CD14-positive monocyte (primary cell): ENCODE data around the gene C17orf107. TPM values are rescaled to one million over a fixed set of nuclear protein-coding genes. Genes with fewer than 3 reads are reported as not detected.

Source experiments
- DNase-seq, 3 donors: peaks; one replicate each; pipeline ENCODE4 v3.0.0-alpha.2; 2011 to 2022
- H2AFZ ChIP-seq: 2 replicates; pipeline ENCODE4 v1.6.0; 2012; ENCODE audit warnings: mild to moderate bottlenecking, low read depth, low read length, inconsistent platforms; ENCODE audit not compliant: insufficient read depth, poor library complexity, severe bottlenecking
- H3K27ac ChIP-seq, 2 donors: 1 replicate in 1 of 2; 2 replicates in 1 of 2; pipeline ENCODE4 v1.5.1; 2012 to 2013; ENCODE audit warnings: low read length in 2 of 2, control low read depth in 1 of 2, inconsistent platforms in 1 of 2, low read depth in 1 of 2, mild to moderate bottlenecking in 1 of 2
- H3K27me3 ChIP-seq, 2 donors: one replicate each; pipeline versions ENCODE4 v1.6.0 to v1.6.1; 2011 to 2013; ENCODE audit warnings: low read length in 2 of 2; ENCODE audit not compliant: control insufficient read depth in 2 of 2, insufficient read depth in 2 of 2
- H3K36me3 ChIP-seq, 2 donors: replicated peaks in 1 of 2; 1 replicate in 1 of 2; 2 replicates in 1 of 2; pipeline versions ENCODE4 v1.5.1 to v1.6.1; 2012 to 2013; ENCODE audit warnings: low read length in 2 of 2, control low read depth in 1 of 2, inconsistent platforms in 1 of 2, mild to moderate bottlenecking in 1 of 2; ENCODE audit not compliant: insufficient read depth in 2 of 2, control insufficient read depth in 1 of 2
- H3K4me1 ChIP-seq, 2 donors: 1 replicate in 1 of 2; 2 replicates in 1 of 2; pipeline versions ENCODE4 v1.5.1 to v1.6.1; 2012 to 2013; ENCODE audit warnings: low read length in 2 of 2, control low read depth in 1 of 2, inconsistent platforms in 1 of 2, mild to moderate bottlenecking in 1 of 2, moderate library complexity in 1 of 2; ENCODE audit not compliant: insufficient read depth in 2 of 2, control insufficient read depth in 1 of 2
- H3K4me2 ChIP-seq: replicated peaks from 2 replicates; pipeline ENCODE3; 2012; ENCODE audit warnings: low read length, moderate library complexity, mild to moderate bottlenecking; ENCODE audit not compliant: poor library complexity, severe bottlenecking; ENCODE audit errors: extremely low read depth
- H3K4me3 ChIP-seq, 3 experiments: fragments of 200-600 bp in 1 of 3; sonication (generic) in 1 of 3; replicated peaks in 1 of 3; 1 replicate in 2 of 3; 2 replicates in 1 of 3; pipeline ENCODE4 v1.5.1; 2011 to 2013; ENCODE audit warnings: low read length in 3 of 3, mild to moderate bottlenecking in 3 of 3, control low read depth in 2 of 3, low read depth in 2 of 3, inconsistent platforms in 1 of 3, moderate library complexity in 1 of 3
- H3K79me2 ChIP-seq: 2 replicates; pipeline ENCODE4 v1.6.0; 2012; ENCODE audit warnings: mild to moderate bottlenecking, control low read depth, inconsistent platforms, low read length, moderate library complexity; ENCODE audit not compliant: insufficient read depth
- H3K9ac ChIP-seq: 2 replicates; pipeline ENCODE4 v1.6.0; 2017; ENCODE audit warnings: low read length, mild to moderate bottlenecking; ENCODE audit not compliant: insufficient read depth, poor library complexity, severe bottlenecking
- H3K9me3 ChIP-seq, 2 donors: replicated peaks in 1 of 2; 1 replicate in 1 of 2; 2 replicates in 1 of 2; pipeline versions ENCODE4 v1.5.1 to v1.6.1; 2012 to 2013; ENCODE audit warnings: low read length in 2 of 2, control low read depth in 1 of 2; ENCODE audit not compliant: control insufficient read depth in 1 of 2, insufficient read depth in 1 of 2
- H4K20me1 ChIP-seq: 2 replicates; pipeline ENCODE4 v1.6.0; 2012; ENCODE audit warnings: mild to moderate bottlenecking, low read length, control low read depth, moderate library complexity; ENCODE audit not compliant: insufficient read depth
- H3K27ac Mint-ChIP-seq, 7 donors: one replicate each; pipeline ENCODE4 v1.8.0; 2020; ENCODE audit warnings: mild to moderate bottlenecking in 7 of 7, mixed read lengths in 7 of 7, moderate library complexity in 6 of 7, inconsistent platforms in 2 of 7
- H3K27me3 Mint-ChIP-seq, 3 donors: one replicate each; pipeline ENCODE4 v1.8.0; 2021 to 2022; ENCODE audit warnings: low read depth in 3 of 3, mild to moderate bottlenecking in 3 of 3, mixed read lengths in 3 of 3, moderate library complexity in 3 of 3, inconsistent platforms in 1 of 3
- H3K36me3 Mint-ChIP-seq, 2 donors: one replicate each; pipeline ENCODE4 v1.8.0; 2020; ENCODE audit warnings: mixed read lengths in 2 of 2, inconsistent platforms in 1 of 2, mild to moderate bottlenecking in 1 of 2
- H3K4me1 Mint-ChIP-seq: one replicate; pipeline ENCODE4 v1.8.0; 2020; ENCODE audit warnings: mild to moderate bottlenecking, mixed read lengths
- H3K4me3 Mint-ChIP-seq, 2 donors: one replicate each; pipeline ENCODE4 v1.8.0; 2020; ENCODE audit warnings: mild to moderate bottlenecking in 2 of 2, mixed read lengths in 2 of 2, moderate library complexity in 1 of 2
- H3K9me3 Mint-ChIP-seq, 7 donors: one replicate each; pipeline ENCODE4 v1.8.0; 2020 to 2022; ENCODE audit warnings: mixed read lengths in 7 of 7, mild to moderate bottlenecking in 6 of 7, moderate library complexity in 6 of 7, inconsistent platforms in 2 of 7
- CTCF ChIP-seq: fragments of 200-600 bp; IDR thresholded peaks from one replicate; pipeline ENCODE4 v1.8.0; 2022; ENCODE audit warnings: antibody characterized with exemption, mild to moderate bottlenecking
- WGBS: methylation state at CpG from one replicate; pipeline ENCODE4 v1.1.5; 2013; ENCODE audit warnings: missing lambda C conversion rate; ENCODE audit not compliant: insufficient coverage; 5-methylcytosine and 5-hydroxymethylcytosine counted together
- intact Hi-C, 2 donors: fragments of 100-400 bp; cut with micrococcal nuclease; formaldehyde crosslinking; loops; one replicate each; pipeline versions ENCODE4 v1.15.0 to v1.15.1; 2023
- polyA plus RNA-seq, 3 donors: library from polyadenylated mRNA; depleted of rRNA in 1 of 3; unstranded in 2 of 3; stranded (reverse) in 1 of 3; fragments of 300-500 nt in 2 of 3; fragments of >200 nt in 1 of 3; fragmentation: Illumina TruSeq in 2 of 3; gene quantifications; 1 replicate in 2 of 3; 2 replicates in 1 of 3; pipeline ENCODE4 v1.2.3, GENCODE V29; 2012 to 2021

The C17orf107 gene
- polyA plus RNA-seq, 3 donors, result 1.9 to 5.1 (median 4.2) TPM

GRCh38 chr17:4932756-4933155, 33.4 kb downstream of the C17orf107 start:
- Histone ChIP-seq H3K4me1 (peaks cover 32% of the 10 kb centered on the region in 2 donors), H4K20me1 (peaks cover 11% of the 10 kb centered on the region), H3K9ac (no peak overlapping the region), H2AFZ (no peak overlapping the region), H3K27ac (no peak overlapping the region), H3K9me3 (no peaks in the 10 kb centered on the region), H3K36me3 (peaks cover 13 to 16% of the 10 kb centered on the region in 2 donors), H3K4me2 (no peak overlapping the region), H3K27me3 (no peaks in the 10 kb centered on the region), H3K79me2 (peaks cover 5% of the 10 kb centered on the region), H3K4me3 (no peak overlapping the region)
- Mint-ChIP-seq H3K27ac (no peak overlapping the region), H3K4me1 (peaks cover 41% of the 10 kb centered on the region), H3K9me3 (no peaks in the 10 kb centered on the region), H3K36me3 (peaks cover 30 to 35% of the 10 kb centered on the region in 2 donors), H3K4me3 (peak overlapping the region in 1 of 2 donors; percentile 35), H3K27me3 (peaks cover 7 to 14% (median 13%) of the 10 kb centered on the region in 3 donors)
- 95% methylated on average over 12 of the region's 12 CpGs for WGBS
- no peak for TF ChIP-seq CTCF
- DNase-seq, result no peak
- intact Hi-C loops, result no loop called here

- no peak overlapping the region for H3K27ac ChIP-seq
- no peak for DNase-seq
- no peak overlapping the region for H3K9ac ChIP-seq
- H3K9me3 Mint-ChIP-seq, result no peaks in the 10 kb centered on the region
- intact Hi-C loops, result no loop called here
- H2AFZ ChIP-seq, result peak overlapping the region; percentile 51
- H3K9me3 ChIP-seq, result no peaks in the 10 kb centered on the region
- 54% methylated on average over 9 of the region's 16 CpGs for WGBS
- H3K4me1 ChIP-seq, result peaks cover 35 to 39% of the 10 kb centered on the region in 2 donors
- H3K4me1 Mint-ChIP-seq, result peaks cover 46% of the 10 kb centered on the region
- peaks cover 7 to 14% (median 11%) of the 10 kb centered on the region in 3 donors for H3K27me3 Mint-ChIP-seq
- H3K79me2 ChIP-seq, result peaks cover 14% of the 10 kb centered on the region
- H3K4me3 ChIP-seq, result peak overlapping the region in 1 of 3 experiments; percentile 31
- H4K20me1 ChIP-seq, result peaks cover 19% of the 10 kb centered on the region
- H3K4me2 ChIP-seq, result peak overlapping the region; percentile 55
- peaks cover 39 to 43% of the 10 kb centered on the region in 2 donors for H3K36me3 Mint-ChIP-seq
- TF ChIP-seq CTCF, result no peak
- H3K4me3 Mint-ChIP-seq, result peak overlapping the region; percentile 41 to 77
- H3K27me3 ChIP-seq, result no peaks in the 10 kb centered on the region
- H3K36me3 ChIP-seq, result peaks cover 20 to 23% of the 10 kb centered on the region in 2 donors
- peak overlapping the region in 2 of 7 donors; percentile 66 to 81 for H3K27ac Mint-ChIP-seq
Observed at GRCh38 chr17:4933646-4934045, 34.3 kb downstream of the C17orf107 start.
